H7 (cell line): Measurements from ENCODE around the gene GTPBP1. TPM values are rescaled to one million over a fixed set of nuclear protein-coding genes. Genes with fewer than 3 reads are reported as not detected.

Experiments
- DNase-seq: peaks from one replicate; pipeline ENCODE4 v3.0.0; 2012
- H3K27me3 ChIP-seq: 2 replicates; pipeline ENCODE4 v1.6.0; 2011; ENCODE audit warnings: mild to moderate bottlenecking, low read length; ENCODE audit not compliant: control insufficient read depth, insufficient read depth
- H3K36me3 ChIP-seq: replicated peaks from 2 replicates; pipeline ENCODE4 v1.5.1; 2011; ENCODE audit warnings: low read length; ENCODE audit not compliant: control insufficient read depth, insufficient read depth
- H3K4me3 ChIP-seq: 2 replicates; pipeline ENCODE4 v1.5.1; 2011; ENCODE audit warnings: low read depth, mild to moderate bottlenecking, control low read depth, low read length, moderate library complexity; ENCODE audit not compliant: insufficient read depth
- total RNA-seq: library from RNA; depleted of rRNA; stranded (reverse); fragments of >200 nt; shearing (Covaris generic); gene quantifications from 2 replicates; pipeline ENCODE4 v1.2.3, GENCODE V29; 2014; rRNA removed

GTPBP1 gene
- 71.4 and 92.1 TPM in 2 replicates for total RNA-seq

DNA sequence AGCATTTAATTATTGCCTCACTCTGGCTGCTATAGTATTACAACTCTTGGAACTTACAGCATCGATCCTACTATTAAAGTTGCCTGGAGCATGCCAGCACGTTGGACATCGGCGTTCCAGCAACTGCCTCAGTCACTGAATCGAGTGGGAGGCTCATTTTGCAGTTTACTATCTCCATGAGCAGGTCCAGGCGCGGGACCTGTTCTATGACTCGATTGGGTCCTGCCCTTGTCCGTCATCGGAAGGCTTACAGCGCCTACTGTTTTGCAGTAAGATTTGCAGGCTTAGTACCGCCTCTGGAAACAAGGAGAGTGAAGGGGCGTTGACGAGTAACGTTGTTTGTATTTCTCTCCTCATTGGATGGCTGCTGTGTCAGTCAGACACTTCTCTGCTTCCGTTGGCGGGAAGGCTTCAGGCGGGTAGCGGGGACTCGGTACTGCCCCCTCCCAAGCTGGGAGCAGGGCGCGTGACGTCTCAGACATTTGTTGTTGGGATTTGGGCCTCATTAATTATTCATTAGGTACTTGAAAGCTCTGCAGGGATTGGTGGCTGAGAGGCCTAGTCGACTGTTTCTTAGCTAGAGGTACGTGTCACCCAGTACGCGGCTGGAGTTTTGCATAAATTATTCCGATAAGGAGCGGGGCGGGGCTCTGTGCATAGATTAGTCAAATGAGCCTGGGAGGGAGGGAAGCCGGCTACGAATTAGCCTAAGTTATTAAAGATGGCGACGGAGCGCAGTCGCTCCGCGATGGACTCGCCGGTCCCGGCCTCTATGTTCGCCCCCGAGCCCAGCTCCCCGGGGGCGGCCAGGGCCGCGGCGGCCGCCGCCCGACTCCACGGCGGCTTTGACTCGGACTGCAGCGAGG, at the start of gene GTPBP1:
Gene GTPBP1 (plus strand): TSS at position 710 of the 866 bp plus-strand sequence. CDS start 12 bp downstream, at position 722.
- H3K36me3 ChIP-seq = peaks cover 6% of the 10 kb centered on the region

GRCh38 chr22:38656256-38657044, 49.3 kb upstream of the GTPBP1 start, which contains the start of the genes CBY1 and FAM227A:
CBY1 (plus strand) TSS chr22:38656638; CDS start chr22:38668055, 11,417 bp downstream.
FAM227A (minus strand) TSS chr22:38656392; CDS start chr22:38650168, 6,224 bp downstream.
- Histone ChIP-seq H3K4me3 (peak within 1 kb of the TSS; percentile 86), H3K36me3 (no peaks in the 10 kb centered on the region), H3K27me3 (no peaks in the 10 kb centered on the region)
- peak; percentile 99 for DNase-seq

More for the DNA sequence above, at the start of gene GTPBP1:
- Histone ChIP-seq H3K27me3 (no peaks in the 10 kb centered on the region), H3K4me3 (peak within 1 kb of the TSS; percentile 87)
- peak; percentile 97 for DNase-seq

DNA sequence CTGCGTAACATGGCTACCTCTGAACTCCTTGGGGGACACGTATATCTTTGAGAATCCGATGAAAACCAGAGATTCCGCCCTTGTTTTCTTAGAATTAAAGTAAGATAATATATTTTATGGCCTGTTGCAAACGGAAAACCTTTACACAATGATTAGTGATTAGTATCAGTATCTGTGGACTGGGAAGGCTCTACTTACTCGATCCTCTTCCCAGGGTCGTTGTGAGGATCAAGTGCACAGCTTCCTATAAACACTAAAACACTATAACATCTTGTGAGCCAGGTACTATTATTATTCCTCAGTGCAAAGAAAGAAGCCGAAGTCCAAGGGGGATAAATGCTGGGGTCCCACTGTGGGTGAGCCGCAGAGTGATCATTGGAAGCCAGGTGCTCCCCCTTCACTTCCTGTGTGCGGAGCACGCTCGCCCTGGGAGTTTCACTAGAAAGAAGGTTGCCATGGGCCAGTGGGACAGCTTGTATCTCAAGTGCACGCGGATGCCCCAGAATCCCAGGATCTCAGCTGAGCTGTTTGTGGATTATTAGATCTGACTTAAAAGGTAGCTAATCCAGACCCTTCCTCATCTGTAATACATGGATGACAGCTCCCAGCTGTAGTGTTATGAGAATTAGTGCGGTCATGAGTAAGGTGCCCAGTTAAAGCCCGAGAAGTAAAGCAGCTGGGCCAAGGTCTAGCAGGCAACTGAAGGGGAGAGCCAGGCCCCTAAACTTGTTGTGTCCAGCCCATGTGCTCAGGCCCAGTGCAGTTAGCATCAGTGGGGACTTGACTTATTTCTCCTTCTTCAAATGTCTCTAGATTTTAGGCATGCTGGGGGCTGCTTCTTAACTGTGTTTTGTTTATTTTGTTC, 48.5 kb upstream of the GTPBP1 start:
- no peaks in the 10 kb centered on the region for H3K36me3 ChIP-seq
- peak; percentile 66 for DNase-seq
- H3K27me3 ChIP-seq = no peaks in the 10 kb centered on the region
- H3K4me3 ChIP-seq = peak overlapping the region; percentile 86

GRCh38 chr22:38674888-38675287, 30.9 kb upstream of the GTPBP1 start:
- Histone ChIP-seq H3K36me3 (peaks cover 12% of the 10 kb centered on the region), H3K4me3 (no peak overlapping the region), H3K27me3 (no peaks in the 10 kb centered on the region)
- DNase-seq = no peak

- no peak for DNase-seq
- Histone ChIP-seq H3K36me3 (peaks cover 12% of the 10 kb centered on the region), H3K4me3 (no peak overlapping the region), H3K27me3 (no peaks in the 10 kb centered on the region)
These were observed 29.9 kb upstream of the GTPBP1 start for GRCh38 chr22:38675833-38676232.

GRCh38 chr22:38681582-38682335, 24.0 kb upstream of the GTPBP1 start, which contains the start of gene TOMM22:
TOMM22 (plus strand) TSS chr22:38681957; CDS start chr22:38681979, 22 bp downstream.
- DNase-seq = peak; percentile 97
- Histone ChIP-seq H3K27me3 (no peaks in the 10 kb centered on the region), H3K36me3 (peaks cover 10% of the 10 kb centered on the region), H3K4me3 (peak within 1 kb of the TSS; percentile 97)

GRCh38 chr22:38684895-38685294, 20.8 kb upstream of the GTPBP1 start:
- DNase-seq = no peak
- Histone ChIP-seq H3K27me3 (no peaks in the 10 kb centered on the region), H3K4me3 (no peak overlapping the region), H3K36me3 (peaks cover 17% of the 10 kb centered on the region)

DNA sequence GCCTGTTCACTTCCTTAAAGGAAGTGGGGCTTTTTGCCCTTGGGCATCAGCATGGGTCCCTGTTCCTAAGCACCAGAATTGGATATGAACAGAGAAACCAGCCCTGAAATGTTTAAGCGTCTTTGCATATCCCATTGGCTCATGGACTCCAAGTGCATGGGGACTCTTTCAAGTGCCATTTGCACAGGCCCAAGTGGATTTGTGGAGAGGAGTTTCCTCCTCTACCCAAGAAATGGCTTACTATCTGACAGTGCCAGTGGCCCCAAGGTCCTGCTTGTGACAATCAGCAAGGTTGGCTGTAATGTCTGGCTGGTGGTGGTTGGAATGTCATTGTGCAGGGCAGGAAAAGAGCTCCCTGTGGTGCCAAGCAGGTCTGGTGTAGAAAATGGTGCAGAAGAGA, 20.0 kb upstream of the GTPBP1 start:
- H3K36me3 ChIP-seq = peaks cover 17% of the 10 kb centered on the region
- no peaks in the 10 kb centered on the region for H3K27me3 ChIP-seq
- no peak overlapping the region for H3K4me3 ChIP-seq
- DNase-seq = no peak

GRCh38 chr22:38689651-38690050, 16.1 kb upstream of the GTPBP1 start:
- no peaks in the 10 kb centered on the region for H3K27me3 ChIP-seq
- H3K4me3 ChIP-seq = no peak overlapping the region
- H3K36me3 ChIP-seq = peaks cover 12% of the 10 kb centered on the region
- no peak for DNase-seq

DNA sequence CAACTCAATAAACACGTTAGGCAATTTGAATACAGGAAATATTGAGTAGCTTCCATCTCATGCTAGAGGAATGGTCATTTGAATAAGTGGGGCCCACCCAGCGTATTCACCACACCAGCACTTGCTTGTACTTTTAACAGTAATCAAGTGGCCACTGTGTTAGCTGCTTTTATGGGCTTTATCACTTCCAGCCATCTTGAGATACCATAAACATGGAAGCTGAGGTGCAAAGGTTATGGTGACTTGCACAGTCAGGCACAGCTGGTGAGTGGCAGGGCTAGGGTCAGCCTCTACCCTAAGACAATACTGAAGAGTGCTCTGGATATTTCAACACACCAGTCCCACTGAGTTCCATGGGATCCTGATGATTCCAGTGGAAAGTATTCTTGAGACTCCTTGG, 11.7 kb upstream of the GTPBP1 start:
- no peak overlapping the region for H3K4me3 ChIP-seq
- H3K36me3 ChIP-seq = peaks cover 2% of the 10 kb centered on the region
- H3K27me3 ChIP-seq = no peaks in the 10 kb centered on the region
- DNase-seq = no peak

DNA sequence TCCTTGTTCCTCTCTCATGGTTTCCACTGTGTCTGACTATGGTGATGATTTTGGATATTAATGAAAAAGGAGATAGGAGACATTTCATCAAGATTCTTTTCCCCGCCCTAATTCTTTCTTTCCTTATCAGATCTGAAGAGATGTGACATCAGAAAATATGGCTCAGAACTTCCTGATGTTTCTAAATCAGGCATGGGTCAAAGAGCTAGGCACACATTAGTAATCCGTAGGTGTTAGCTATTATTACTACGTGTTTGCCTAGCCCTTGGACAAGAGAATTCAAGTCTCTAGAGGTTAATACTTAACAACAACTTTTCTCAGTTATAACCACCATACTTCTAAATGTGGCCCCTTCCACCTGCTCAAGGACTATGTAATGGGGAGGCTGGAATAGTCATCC, 10.8 kb upstream of the GTPBP1 start:
- no peaks in the 10 kb centered on the region for H3K27me3 ChIP-seq
- H3K36me3 ChIP-seq = peaks cover 1% of the 10 kb centered on the region; the same call in 1 of the 2 replicates
- H3K4me3 ChIP-seq = no peak overlapping the region
- DNase-seq = no peak

DNA sequence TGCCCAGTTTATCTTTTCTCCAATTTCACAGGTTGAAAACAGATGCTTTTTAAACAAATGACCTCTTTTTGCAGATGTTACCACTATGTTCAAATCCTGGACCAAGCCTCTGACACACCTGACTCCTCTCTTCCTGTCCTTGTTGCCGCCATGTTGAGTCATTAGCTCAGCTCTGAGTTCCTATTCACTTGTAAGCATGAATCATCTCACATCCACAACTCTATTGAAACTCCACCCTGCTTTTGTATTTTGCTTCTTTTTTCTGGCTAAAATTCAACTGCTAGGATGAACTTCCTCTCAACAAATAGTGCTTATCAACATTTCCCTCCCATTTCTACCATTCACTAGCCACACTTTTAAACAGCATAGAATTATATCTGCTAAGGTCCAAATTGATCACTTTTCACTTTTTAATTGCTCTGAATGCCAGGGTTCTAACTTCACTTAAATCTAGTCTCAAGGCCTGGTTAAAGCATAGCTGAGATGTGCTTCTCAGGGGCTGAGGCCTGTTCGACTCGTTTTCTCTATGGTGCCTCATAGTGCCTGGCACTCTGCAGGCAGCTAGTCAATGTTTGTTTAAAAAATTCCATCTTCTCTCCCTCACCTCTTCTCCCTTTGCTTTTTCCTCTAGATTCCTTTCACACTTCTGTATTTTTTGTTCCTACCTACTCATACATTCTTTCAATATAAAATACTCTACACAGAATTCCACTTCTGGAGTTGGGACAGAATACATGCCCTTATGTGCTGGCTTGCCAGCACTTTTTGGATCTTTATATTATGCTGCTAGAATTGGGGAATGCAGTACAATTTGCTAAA, 8.9 kb upstream of the GTPBP1 start:
- no peak for DNase-seq
- Histone ChIP-seq H3K27me3 (no peaks in the 10 kb centered on the region), H3K36me3 (0 out of 2 replicates have a peak, but pooled peaks cover 1% of the 10 kb centered on the region), H3K4me3 (no peak overlapping the region)
